Skeletal muscle cell (primary cell): ENCODE results near the gene MRPS10.
"Not testable (repeated sequence)": the region's sequence is repeated elsewhere in the genome, so short reads cannot be mapped to it uniquely, and the experiment has no call there.

ENCODE experiments used
- DNase-seq: peaks from one replicate; pipeline ENCODE4 v3.0.0-alpha.2; 2010; ENCODE audit warnings: low read depth
- H3K4me3 ChIP-seq: 2 replicates; pipeline ENCODE4 v1.5.1; 2011; ENCODE audit warnings: low read depth, mild to moderate bottlenecking, control low read depth, low read length, moderate library complexity

Gene MRPS10

GRCh38 chr6:42217157-42217518 lies 523 bp downstream of the MRPS10 start:
- DNase-seq: no peak
- H3K4me3 ChIP-seq: peak overlapping the region; percentile 91

GRCh38 chr6:42216495-42216894 lies 1.2 kb downstream of the MRPS10 start:
- peak overlapping the region; percentile 91 for H3K4me3 ChIP-seq
- not testable (repeated sequence) for DNase-seq

GRCh38 chr6:42212442-42212841 lies 5.2 kb downstream of the MRPS10 start:
- DNase-seq: no peak
- H3K4me3 ChIP-seq: no peak overlapping the region

DNA sequence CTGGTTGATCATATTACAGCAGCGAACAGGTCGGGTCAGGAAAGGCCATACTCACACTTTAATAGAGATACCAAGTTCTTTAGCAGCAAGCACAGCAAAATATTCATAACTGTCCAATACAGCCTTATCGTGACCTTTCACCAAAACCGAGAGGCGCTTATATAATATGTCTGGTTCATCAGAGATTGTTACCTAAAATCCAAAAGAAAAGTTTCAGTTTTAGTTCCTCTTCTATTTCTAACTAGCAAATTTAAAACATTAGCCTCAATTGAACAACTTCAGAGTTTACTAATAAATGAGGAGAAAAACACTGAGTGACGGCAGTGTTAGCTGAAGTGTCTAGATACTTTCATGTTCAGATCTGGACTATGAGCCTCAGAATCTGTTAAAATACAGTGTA lies 5.9 kb downstream of the MRPS10 start:
- no peak for DNase-seq
- H3K4me3 ChIP-seq: no peak overlapping the region

DNA sequence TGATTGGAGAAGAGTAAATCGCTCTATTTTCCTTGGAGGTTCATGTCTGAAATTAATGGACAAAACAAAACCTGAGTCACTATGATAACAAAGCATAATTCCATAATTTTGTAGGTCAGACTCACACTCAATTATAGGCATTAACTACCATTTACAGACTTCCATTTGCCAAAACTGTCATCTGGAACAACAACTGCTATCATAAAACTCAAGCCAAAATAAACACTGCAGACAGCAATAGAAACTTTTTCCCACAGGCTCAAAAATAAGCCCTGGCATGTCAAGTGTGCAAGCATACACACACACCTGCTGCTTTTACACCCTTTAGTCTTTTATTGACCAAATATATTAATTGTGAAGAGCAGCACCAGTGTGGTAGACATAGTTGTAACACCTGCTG lies 7.1 kb downstream of the MRPS10 start:
- H3K4me3 ChIP-seq: no peak overlapping the region
- no peak for DNase-seq

- H3K4me3 ChIP-seq, DNase-seq: not testable (repeated sequence)
Measured at GRCh38 chr6:42207559-42207958, 10.1 kb downstream of the MRPS10 start.

DNA sequence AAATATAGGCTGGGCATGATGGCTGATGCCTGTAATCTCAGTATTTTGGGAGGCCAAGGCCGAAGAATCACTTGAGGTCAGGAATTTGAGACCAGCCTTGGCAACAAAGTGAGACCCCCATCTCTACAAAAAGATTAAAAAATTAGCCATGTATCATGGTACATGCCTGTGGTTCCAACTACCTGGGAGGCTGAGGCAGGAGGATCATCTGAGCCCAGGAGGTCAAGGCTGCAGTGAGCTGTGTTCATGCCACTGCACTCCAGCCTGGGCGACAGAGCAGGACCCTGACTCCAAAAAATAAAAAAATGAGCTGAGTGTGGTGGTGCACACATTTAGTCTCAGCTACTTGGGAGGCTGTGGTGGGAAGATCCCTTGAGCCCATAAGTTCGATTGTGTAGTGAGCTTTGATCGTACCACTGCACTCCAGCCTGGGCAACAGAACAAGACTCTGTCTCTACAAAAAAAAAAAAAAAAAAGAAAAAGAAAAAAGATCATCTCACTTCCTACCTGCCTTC lies 12.8 kb downstream of the MRPS10 start:
- no peak overlapping the region for H3K4me3 ChIP-seq
- no peak for DNase-seq

- no peak for DNase-seq
- no peak overlapping the region for H3K4me3 ChIP-seq
Measured at GRCh38 chr6:42203183-42203582, 14.5 kb downstream of the MRPS10 start.

DNA sequence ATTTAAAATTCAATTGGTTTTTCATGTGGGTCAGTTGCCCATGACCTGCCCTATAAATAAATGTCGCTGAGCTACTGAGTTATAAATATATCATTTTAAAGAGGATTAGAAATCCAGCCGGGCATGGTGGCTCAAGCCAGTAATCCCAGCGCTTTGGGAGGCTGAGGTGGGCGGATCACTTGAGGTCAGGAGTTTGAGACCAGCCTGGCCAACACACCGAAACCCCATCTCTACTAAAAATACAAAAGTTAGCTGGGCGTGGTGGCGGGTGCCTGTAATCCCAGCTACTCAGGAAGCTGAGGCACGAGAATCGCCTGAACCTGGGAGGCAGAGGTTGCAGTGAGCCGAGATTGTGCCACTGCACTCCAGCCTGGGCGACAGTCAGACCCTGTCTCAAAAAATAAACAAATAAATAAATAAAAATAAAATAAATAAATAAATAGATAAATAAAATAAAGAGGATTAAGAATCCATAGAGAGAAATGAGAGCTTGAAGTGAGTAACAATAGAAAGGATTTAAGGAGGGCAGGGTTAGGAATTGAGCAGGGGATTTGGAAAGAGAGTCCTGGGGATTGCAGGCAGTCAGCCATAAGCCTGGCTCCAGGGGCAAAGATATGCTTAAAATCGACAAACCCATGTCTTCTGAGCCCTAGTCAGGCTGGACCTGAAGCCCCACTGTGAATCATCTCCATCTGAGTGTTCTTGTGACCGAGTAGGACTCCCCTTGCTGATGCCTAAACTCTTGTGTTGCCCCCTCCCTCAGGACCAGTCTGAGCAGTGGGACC lies 15.3 kb downstream of the MRPS10 start:
- not testable (repeated sequence) for DNase-seq, H3K4me3 ChIP-seq

GRCh38 chr6:42201382-42201781 lies 16.3 kb downstream of the MRPS10 start:
- H3K4me3 ChIP-seq: no peak overlapping the region
- DNase-seq: no peak

DNA sequence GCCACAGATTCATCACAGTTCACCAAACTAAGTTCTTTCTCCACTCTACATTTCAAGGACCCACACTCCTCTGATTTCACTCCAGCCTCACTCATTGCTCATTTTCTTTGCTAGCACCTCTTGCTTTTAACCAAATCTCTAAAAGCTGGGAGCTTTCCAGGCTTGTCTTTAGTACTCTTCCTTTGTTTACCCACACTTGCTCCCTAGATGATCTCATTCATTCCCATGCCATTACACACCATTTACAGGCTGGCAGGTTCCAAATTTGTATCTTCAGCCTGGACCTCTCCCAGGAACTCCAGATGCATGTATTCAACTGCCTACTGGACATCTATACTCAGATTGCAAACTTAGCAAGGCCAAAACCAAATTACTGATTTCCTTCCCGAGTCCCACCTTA lies 17.6 kb downstream of the MRPS10 start:
- no peak overlapping the region for H3K4me3 ChIP-seq
- peak; percentile 82 for DNase-seq

DNA sequence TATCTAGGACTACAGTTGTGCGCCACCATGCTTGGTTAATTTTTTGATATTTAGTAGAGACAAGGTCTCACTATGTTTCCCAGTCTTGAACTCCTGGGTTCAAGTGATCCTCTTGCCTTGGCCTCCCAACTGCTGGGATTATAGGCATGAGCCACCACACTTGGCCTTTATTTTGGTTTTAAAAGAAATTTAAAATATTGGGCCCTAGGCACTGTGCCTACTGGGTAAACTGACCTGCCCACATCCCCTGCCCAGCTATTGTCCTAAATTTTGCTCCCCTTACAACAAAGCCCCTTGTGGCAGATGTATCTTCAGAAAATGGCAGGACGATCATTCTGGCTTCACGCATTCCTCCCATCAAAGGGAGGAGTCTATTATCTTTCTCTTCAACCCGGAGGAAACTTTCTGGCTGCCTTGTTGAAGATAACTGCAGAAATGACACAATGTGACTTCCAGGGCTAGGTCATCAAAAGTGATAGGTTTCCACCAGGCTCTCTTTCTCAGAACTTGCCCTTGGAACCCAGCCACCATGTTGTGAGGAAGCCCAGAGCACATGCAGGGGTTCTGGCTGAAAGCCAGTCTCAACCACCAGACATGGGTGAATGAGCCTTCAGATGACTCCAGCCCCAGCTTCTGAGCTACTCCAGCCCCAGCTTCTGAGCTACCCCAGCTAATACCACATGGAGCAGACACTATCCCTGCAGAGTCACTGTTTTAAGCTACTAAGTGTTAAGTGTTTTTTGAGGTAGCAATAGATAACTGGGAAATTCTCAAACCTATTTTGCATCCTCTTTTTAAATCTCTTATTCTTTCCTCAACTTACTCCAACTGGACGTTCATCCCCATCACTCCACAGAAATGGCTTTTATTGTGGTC lies 18.3 kb downstream of the MRPS10 start:
- DNase-seq: no peak

DNA sequence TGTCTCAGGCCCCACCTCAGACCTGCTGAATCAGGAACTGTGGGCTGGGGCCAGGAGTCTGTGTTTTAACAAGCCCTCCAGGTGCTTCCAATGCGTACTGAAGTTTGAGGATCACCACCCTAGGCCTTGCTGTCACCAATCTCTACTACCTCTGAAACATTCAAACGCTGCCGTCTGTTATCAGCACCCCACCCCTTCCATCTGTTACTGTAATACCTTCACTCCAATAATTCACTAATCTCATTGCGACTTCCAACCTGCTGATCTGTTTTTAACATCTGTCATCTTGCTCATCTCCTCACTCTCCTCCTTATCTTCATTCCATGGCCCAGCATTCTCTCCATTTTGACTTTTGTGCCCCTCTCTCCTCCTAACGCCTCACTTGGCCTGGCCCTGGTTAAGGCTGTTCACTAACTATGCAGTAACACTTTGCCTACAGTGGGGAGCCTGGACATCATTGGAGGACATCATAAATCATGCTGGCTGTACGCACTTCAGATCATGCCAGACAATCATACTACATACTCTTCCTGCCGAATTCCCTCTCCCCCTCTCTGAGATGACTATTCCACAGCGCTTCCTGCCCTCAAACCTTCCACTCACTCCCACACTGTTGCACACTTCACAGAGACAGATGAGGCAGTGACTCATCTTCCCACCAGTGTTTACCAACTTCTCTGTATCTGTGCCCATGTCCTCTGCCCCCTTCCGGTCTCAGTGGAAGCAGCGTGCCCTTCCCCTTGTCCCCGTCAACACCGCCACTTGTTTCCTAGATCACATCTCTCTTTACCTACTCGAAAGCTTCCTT lies 19.9 kb downstream of the MRPS10 start:
- no peak overlapping the region for H3K4me3 ChIP-seq
- DNase-seq: peak; percentile 51

More for the DNA sequence above, 18.3 kb downstream of the MRPS10 start:
- H3K4me3 ChIP-seq: no peak overlapping the region

DNA sequence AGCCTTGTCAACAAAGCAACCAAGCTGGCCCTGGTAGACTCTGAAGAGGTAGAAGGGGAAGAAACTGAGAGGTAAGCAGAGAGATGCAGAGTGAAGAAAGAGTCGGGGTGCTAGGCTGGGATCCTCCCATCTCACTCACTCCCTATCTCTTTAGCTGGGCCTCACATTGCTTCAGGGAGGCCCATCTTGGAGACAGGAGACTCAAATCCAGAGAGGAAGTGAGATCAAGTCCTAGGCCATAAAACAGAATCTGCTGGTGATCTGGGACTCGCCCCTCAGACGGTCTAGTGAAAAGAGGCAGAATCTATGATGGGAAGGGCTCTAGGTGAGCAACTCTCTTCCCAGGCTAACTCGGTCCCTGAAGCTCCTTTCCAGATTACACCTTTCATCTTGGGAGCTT lies 22.2 kb downstream of the MRPS10 start:
- DNase-seq: no peak
- no peak overlapping the region for H3K4me3 ChIP-seq

DNA sequence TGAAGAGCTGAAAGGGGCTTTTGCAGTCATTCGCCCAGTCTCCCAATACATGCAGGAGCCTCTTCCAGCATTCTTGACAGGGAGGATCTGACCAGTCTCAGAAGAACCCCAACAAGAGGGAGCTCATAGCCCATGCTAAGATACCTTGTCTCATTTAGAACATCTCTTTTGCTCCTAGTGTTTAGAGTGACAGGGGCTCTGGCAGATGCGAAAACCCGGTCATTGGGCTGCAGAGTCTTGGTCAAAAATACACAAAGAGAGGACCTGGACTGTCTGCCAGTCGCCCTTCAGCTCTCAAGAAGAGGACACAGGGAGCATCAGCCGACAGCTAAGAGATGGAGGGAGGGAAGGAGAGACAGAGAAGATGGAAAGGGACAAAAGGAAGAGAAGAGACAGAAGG lies 23.6 kb downstream of the MRPS10 start:
- no peak overlapping the region for H3K4me3 ChIP-seq
- DNase-seq: no peak

- DNase-seq: no peak
- peak overlapping the region; percentile 8 for H3K4me3 ChIP-seq
Measured at GRCh38 chr6:42193491-42193894, 24.2 kb downstream of the MRPS10 start.

DNA sequence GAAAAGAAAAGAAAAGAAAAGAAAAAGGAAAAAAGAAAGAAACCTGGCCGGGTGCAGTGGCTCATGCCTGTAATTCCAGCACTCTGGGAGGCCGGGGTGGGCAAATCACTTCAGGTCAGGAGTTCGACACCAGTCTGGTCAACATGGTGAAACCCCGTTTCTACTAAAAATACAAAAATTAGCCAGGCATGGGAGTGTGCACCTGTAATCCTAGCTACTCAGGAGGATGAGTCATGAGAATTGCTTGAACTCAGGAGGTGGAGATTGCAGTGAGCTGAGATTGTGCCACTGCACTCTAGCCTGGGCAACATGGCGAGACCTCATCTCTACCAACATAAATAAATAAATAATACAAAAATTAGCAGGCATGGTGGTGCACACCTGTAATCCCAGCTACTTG lies 25.3 kb downstream of the MRPS10 start:
- H3K4me3 ChIP-seq, DNase-seq: not testable (repeated sequence)

GRCh38 chr6:42190554-42191183 lies 27.0 kb downstream of the MRPS10 start:
- H3K4me3 ChIP-seq: no peak overlapping the region
- no peak for DNase-seq

GRCh38 chr6:42188406-42188805 lies 29.3 kb downstream of the MRPS10 start:
- DNase-seq: no peak
- no peak overlapping the region for H3K4me3 ChIP-seq
